Loucy (cell line): ENCODE results near the gene CYSTM1.

Experiments used
- CTCF ChIP-seq: fragments of 200-600 bp; sonication (generic); conservative IDR thresholded peaks from 2 replicates; pipeline ENCODE4 v1.5.1; 2014; ENCODE audit warnings: mild to moderate bottlenecking, antibody characterized with exemption, low read length
- EZH2phosphoT487 ChIP-seq: fragments of 200-600 bp; IDR thresholded peaks from 2 replicates; pipeline ENCODE4 v1.6.1; 2018; ENCODE audit warnings: antibody characterized with exemption, mild to moderate bottlenecking, moderate library complexity, borderline replicate concordance

GRCh38 chr5:140145256-140145655 is 29.7 kb upstream of the CYSTM1 start:
- TF ChIP-seq CTCF (no peak), EZH2phosphoT487 (no peak)
